Fibroblast of the aortic adventitia (primary cell): ENCODE results near the gene SLC2A5. TPM values are rescaled to one million over a fixed set of nuclear protein-coding genes. Genes with fewer than 3 reads are reported as not detected.
A peak's percentile ranks its signal among the peaks of the same experiment; 100 is the strongest.
"Not testable (repeated sequence)": the region's sequence is repeated elsewhere in the genome, so short reads cannot be mapped to it uniquely, and the experiment has no call there.

Source experiments
- DNase-seq: peaks from one replicate; pipeline ENCODE4 v3.0.0-alpha.2; 2010; ENCODE audit warnings: low read depth
- H3K4me3 ChIP-seq: 2 replicates; pipeline ENCODE4 v1.5.1; 2011; ENCODE audit warnings: low read depth, mild to moderate bottlenecking, control low read depth, low read length, moderate library complexity
- total RNA-seq: library from RNA; depleted of rRNA; stranded (reverse); fragments of >200 nt; gene quantifications from 2 replicates; pipeline ENCODE4 v1.2.3, GENCODE V29; 2012; ENCODE audit warnings: low replicate concordance
- TF ChIP-seq, protein P1 (sequence below): IDR thresholded peaks from 2 replicates; pipeline ENCODE4 v1.5.1; 2011; ENCODE audit warnings: mild to moderate bottlenecking, low read length, control low read depth, inconsistent platforms; ENCODE audit not compliant: insufficient read depth

Gene SLC2A5
- total RNA-seq, 1 donor = 0.90 TPM

DNA sequence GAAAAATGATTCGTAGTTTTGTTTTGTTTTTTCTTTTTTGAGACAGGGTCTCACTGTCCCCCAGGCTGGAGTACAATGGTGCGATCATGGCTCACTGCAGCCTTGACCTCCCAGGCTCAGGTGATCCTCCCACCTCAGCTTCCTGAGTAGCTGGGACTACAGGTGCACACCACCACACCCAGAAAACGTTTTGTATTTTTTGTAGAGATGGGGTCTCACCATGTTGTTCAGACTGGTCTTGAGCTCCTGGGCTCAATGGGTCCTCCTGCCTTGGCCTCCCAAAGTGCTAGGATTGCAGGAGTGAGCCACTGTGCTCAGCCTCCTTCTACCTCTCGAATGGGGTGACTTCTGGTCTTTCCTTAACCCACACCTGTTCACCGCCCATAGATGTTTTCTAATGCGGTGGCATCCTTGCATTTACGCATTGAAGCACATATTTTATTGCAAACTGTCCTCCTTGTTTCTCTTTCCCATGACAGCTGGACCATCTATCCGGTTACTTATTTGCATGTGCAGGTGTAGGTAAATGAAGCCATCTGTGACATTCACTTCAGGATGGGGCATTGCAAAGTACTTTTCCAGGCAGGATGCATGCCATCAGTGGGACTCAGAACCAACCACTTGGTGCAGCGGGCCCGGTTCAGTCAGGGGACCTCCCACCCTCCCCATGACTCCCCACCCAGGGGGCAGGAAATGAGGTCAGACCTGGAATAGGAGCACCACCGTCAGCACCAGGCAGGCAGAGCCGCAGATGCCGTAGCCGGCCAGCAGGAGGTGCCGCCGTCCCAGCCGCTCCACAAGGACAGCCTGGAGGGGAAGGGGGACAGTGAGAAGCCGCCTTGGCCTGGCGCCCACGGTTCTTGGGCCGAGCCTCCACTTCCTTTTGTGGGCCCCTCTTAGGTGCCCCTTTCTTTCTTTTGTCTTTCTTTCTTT is 59.7 kb downstream of the SLC2A5 start:
- no peak overlapping the region for H3K4me3 ChIP-seq
- DNase-seq = peak; percentile 8
- TF ChIP-seq, protein P1, sequence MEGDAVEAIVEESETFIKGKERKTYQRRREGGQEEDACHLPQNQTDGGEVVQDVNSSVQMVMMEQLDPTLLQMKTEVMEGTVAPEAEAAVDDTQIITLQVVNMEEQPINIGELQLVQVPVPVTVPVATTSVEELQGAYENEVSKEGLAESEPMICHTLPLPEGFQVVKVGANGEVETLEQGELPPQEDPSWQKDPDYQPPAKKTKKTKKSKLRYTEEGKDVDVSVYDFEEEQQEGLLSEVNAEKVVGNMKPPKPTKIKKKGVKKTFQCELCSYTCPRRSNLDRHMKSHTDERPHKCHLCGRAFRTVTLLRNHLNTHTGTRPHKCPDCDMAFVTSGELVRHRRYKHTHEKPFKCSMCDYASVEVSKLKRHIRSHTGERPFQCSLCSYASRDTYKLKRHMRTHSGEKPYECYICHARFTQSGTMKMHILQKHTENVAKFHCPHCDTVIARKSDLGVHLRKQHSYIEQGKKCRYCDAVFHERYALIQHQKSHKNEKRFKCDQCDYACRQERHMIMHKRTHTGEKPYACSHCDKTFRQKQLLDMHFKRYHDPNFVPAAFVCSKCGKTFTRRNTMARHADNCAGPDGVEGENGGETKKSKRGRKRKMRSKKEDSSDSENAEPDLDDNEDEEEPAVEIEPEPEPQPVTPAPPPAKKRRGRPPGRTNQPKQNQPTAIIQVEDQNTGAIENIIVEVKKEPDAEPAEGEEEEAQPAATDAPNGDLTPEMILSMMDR = peak; percentile 68

DNA sequence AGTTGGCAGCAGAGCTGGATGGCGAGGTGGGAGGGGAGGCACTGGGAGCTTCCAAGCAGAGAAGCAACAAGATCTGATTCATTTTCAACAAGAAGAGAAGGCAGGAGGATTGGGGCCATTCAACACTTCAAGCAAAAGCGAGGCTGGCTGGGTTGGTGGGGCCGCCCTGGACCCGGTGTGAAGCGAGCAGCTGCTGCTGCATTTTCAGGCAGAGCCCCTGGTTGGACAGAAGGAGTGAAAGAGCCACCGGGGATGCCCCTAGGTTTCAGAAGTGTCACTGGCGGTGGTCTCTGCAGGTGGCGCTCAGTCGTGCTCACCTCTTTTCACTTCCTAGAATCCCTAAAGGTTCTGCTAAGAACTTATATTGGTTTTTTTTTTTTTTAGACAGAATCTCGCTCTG is 61.2 kb downstream of the SLC2A5 start:
- no peak for DNase-seq
- TF ChIP-seq, protein P1 = no peak
- H3K4me3 ChIP-seq = no peak overlapping the region

DNA sequence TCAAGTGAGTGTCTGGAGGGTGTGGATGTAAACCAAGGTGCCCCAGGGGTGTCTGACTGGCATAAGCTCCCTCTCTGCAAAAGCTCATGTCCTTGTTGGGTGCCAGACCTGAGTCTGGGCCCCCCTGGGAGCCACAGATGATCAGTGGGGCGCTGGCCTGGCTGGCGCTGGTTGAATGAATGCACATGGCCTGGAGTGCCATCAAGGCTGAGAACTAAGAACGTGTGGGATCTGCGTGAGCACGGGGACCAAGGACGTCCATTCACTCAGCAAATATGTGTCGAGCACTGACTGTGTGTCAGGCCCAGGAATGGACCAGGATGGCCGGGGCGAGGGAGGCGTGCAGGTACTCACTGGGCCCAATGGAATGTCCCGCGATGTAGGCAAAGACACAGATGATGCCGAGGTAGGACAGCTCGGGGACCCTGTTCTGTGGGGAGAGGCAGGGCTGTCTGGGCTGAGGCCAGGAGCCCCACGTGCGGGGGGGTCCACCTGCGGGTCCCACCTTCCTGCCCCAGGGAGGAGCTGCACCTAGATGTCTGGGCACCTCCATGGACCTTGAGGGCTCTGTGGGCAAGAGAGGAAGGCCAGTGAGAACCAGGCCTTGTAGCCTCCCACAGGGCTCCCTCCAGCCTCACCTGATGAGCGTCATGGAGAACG is 62.3 kb downstream of the SLC2A5 start:
- no peak for DNase-seq
- TF ChIP-seq, protein P1 = no peak

DNA sequence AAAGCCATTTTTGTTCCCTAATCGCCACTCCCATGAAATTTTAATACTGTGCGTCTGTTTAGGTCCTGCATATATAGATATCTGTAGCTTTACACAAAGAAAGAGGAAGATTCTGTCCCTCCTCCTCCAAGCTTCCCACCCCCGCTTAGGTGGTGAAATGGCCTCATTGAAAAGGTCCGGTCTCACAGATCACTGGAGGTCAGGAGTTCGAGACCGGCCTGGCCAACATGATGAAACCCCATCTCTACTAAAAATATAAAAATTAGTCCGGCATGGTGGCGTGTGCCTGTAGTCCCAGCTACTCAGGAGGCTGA is 64.1 kb downstream of the SLC2A5 start:
- no peak overlapping the region for H3K4me3 ChIP-seq
- no peak for DNase-seq
- TF ChIP-seq, protein P1 = no peak

More for the DNA sequence above, 62.3 kb downstream of the SLC2A5 start:
- H3K4me3 ChIP-seq = no peak overlapping the region

DNA sequence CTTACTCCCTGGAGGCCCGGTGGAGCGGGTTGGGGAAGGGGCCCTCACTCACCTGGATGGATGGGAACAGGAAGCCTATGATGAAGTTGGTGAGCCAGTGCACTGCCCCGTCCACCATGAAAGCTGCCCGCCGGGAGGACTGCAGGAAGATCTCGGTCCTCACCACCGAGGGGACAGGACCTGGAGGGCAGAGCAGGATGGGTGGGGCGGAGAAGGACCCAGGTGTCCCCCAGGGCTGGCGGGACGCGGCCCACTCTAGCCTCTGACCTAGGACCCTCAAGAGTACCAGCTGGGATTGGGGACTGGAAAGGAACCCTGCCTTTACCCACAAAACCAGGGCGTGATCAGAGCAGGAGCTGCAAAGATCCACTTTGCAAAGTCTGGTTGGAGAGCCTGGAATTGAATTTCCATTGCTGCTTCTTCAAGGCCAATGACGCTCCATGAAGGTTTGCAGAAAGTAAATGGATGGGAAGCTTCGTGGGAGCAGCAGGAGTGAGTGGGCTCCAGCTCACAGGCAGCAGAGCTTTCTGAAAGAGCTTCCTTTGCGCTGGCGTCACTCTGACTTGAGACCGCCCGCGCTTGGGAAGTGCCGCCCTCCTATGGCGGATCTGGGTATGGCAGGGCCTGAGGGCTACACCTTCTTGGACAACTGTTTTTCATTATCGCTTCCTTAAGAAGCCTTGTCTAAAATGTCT is 64.6 kb downstream of the SLC2A5 start:
- TF ChIP-seq, protein P1 = peak; percentile 99
- peak; percentile 87 for DNase-seq
- H3K4me3 ChIP-seq = no peak overlapping the region

DNA sequence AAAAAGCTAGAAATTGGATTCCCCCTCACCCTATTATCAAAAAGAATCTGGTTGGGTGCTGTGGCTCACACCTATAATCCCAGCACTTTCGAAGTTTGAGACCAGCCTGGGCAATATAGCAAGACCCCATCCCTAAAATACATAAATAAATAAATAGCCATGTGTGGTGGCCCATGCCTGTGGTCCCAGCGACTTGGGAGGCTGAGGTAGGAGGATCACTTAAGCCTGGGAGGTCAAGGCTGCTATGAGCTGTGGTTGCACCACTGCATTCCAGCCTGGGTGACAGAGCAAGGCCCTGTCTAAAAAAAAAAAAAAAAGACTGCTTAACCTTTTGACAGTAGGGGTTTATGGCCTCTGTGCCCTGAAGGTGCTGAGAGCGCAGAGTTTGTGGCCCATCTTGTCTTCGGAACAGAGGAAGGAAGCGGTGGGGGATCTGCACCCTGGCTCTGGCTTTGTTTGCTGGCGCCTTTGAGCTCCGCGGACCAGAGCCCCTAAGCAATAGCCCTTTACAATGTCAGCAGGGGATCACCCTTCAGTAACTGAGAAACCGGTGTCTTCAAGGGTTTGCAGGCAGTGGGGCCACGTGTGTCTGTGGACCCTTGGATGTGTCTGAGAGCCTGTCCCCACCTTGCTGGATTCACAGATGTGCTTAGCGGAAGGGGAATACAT is 65.3 kb downstream of the SLC2A5 start:
- TF ChIP-seq, protein P1 = no peak
- DNase-seq = no peak

DNA sequence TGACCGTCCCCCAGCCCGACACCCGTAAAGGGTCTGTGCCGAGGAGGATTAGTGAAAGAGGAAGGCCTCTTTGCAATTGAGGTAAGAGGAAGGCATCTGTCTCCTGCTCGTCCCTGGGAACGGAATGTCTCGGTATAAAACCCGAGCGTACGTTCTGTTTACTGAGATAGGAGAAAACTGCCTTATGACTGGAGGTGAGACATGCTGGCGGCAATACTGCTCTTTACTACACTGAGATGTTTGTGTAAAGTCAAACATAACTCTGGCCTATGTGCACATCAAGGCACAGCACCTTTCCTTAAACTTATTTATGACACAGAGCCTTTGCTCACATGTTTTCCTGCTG is 67.2 kb downstream of the SLC2A5 start:
- H3K4me3 ChIP-seq, DNase-seq: not testable (repeated sequence)

More for the DNA sequence above, 65.3 kb downstream of the SLC2A5 start:
- no peak overlapping the region for H3K4me3 ChIP-seq

DNA sequence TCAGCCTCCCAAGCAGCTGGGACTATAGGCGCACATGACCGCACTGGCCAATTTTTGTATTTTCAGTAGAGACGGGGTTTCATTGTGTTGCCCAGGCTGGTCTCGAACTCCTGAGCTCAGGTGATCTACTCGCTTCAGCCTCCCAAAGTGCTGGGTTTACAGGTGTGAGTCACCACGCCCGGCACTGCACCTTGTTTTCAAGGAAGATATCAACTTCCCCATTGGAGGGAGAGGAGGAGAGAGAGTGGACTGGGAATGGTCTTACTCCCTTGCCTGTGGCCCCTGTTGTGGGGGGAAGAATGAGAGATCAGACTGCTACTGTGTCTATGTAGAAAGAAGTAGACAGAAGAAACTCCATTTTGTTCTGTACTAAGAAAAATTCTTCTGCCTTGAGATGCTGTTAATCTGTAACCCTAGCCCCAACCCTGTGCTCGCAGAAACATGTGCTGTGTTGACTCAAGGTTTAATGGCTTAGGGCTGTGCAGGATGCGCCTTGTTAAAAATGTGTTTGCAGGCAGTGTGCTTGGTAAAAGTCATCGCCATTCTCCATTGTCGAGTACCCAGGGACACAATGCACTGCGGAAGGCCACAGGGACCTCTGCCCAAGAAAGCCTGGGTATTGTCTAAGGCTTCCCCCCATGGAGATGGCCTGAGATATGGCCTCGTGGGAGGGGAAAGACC is 67.8 kb downstream of the SLC2A5 start:
- DNase-seq, H3K4me3 ChIP-seq: not testable (repeated sequence)

DNA sequence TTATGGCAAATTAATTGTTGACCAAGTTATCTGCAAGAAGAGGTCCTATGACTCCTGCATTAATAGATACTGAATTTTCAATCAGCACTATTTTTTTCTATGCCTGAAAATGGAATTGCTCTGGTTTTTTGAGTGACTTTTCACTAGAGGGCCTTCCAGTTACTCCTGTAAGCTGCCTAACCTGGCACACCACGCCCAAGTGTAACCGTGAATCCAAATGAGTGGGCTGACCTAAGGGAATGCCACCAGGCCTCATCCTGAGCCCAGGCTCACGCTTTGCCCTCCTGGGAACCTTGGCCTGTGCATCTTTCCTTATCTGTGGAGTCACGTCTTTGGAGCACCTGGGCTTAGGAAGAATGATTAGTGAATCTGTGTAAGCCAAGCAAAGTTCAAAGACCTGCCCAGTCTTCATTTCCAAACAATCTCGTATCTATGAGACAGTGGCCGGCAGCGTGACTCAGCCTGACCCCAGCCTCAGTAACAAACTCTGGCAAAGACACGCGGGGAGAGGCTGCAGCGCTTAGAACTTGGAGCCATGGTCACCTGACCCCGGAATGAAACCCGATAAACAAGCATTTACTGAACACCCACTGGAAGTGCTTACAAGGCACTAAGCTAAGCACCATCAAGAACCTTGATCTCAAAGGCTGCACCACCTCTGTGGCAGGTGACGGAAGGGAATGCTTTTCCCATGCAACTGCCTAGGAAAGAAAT is 75.3 kb downstream of the SLC2A5 start:
- DNase-seq, H3K4me3 ChIP-seq: not testable (repeated sequence)
